Keratinocyte (primary cell): ENCODE measurements around the gene NAALADL1.

Source experiments
- CTCF ChIP-seq, 3 experiments: IDR thresholded peaks in 1 of 3; conservative IDR thresholded peaks in 1 of 3; optimal IDR thresholded peaks in 1 of 3; 2 replicates in 2 of 3; 3 replicates in 1 of 3; pipeline versions ENCODE3 to v1.5.1; 2011; ENCODE audit warnings: low read length in 3 of 3, mild to moderate bottlenecking in 3 of 3, moderate library complexity in 2 of 3, control low read depth in 1 of 3, inconsistent platforms in 1 of 3; ENCODE audit not compliant: insufficient read depth in 2 of 3; ENCODE audit errors: extremely low read depth in 1 of 3
- EZH2 ChIP-seq: IDR thresholded peaks from one replicate; pipeline ENCODE4 v1.6.1; 2012; ENCODE audit warnings: inconsistent platforms, mild to moderate bottlenecking, low read length, moderate library complexity

- no peak for TF ChIP-seq CTCF (optimal IDR thresholded peaks at IDR 0.05 in 1 of 3, IDR thresholded peaks at IDR 0.05 in 1 of 3, conservative IDR thresholded peaks at IDR 0.05 in 1 of 3; ENCODE audit: extremely low read depth in 1 of 3, insufficient read depth in 2 of 3, low read length in 3 of 3)
- TF ChIP-seq EZH2, result no peak
These were observed 15.5 kb downstream of the NAALADL1 start for GRCh38 chr11:65042891-65043290.
